SK-N-MC (cell line): Measurements from ENCODE around the gene DNAH1.

Experiments used
- DNase-seq: peaks from one replicate; pipeline ENCODE4 v3.0.0-alpha.2; 2011; ENCODE audit warnings: low read depth, low spot score
- H3K27ac ChIP-seq: fragments of 200-600 bp; sonication (generic); 2 replicates; pipeline ENCODE4 v1.5.1; 2016; ENCODE audit warnings: mixed run types
- H3K36me3 ChIP-seq: fragments of 200-600 bp; sonication (generic); 2 replicates; pipeline ENCODE4 v1.6.1; 2017; ENCODE audit warnings: antibody characterized with exemption, low read length, mixed read lengths; ENCODE audit not compliant: insufficient read depth
- H3K4me3 ChIP-seq: fragments of 200-600 bp; sonication (generic); 2 replicates; pipeline ENCODE4 v1.5.1; 2016
- H3K9ac ChIP-seq: fragments of 200-600 bp; sonication (generic); 2 replicates; pipeline ENCODE4 v1.8.0; 2017; ENCODE audit warnings: mixed run types, mixed read lengths; ENCODE audit not compliant: insufficient read length
- H3K9me3 ChIP-seq: fragments of 200-600 bp; sonication (generic); 2 replicates; pipeline ENCODE4 v1.6.1; 2017; ENCODE audit warnings: low read depth, mild to moderate bottlenecking, antibody characterized with exemption, low read length, moderate library complexity, mixed read lengths
- EZH2 ChIP-seq: fragments of 200-600 bp; sonication (generic); IDR thresholded peaks from one replicate; pipeline ENCODE4 v1.6.1; 2017; ENCODE audit warnings: antibody characterized with exemption
- FOXP2 ChIP-seq: optimal IDR thresholded peaks from 2 replicates; pipeline ENCODE3; 2011; ENCODE audit warnings: mild to moderate bottlenecking, moderate library complexity; ENCODE audit not compliant: insufficient read depth; ENCODE audit errors: extremely low read length, control extremely low read depth
- POLR2AphosphoS5 ChIP-seq: IDR thresholded peaks from 2 replicates; pipeline ENCODE4 v1.6.1; 2012; ENCODE audit warnings: mild to moderate bottlenecking, low read depth, low read length, borderline replicate concordance

Gene DNAH1

GRCh38 chr3:52444860-52445793 lies 129.0 kb downstream of the DNAH1 start, which contains the start of gene SEMA3G:
Gene SEMA3G, minus strand, starts transcription at chr3:52445103. Its CDS starts 76 bp downstream, at chr3:52445027.
- DNase-seq: no peak
- H3K9ac ChIP-seq: no peak within 1 kb of the TSS
- no peaks in the 10 kb centered on the region for H3K9me3 ChIP-seq
- no peaks in the 10 kb centered on the region for H3K36me3 ChIP-seq
- no peak within 1 kb of the TSS for H3K27ac ChIP-seq
- no peak within 1 kb of the TSS for H3K4me3 ChIP-seq
- peak; percentile 43; the same call in 1 of the 2 replicates for TF ChIP-seq POLR2AphosphoS5
- no peak for TF ChIP-seq EZH2

GRCh38 chr3:52446042-52446441 lies 129.9 kb downstream of the DNAH1 start:
- Histone ChIP-seq H3K4me3 (no peak overlapping the region), H3K36me3 (no peaks in the 10 kb centered on the region), H3K9me3 (no peaks in the 10 kb centered on the region), H3K9ac (no peak overlapping the region), H3K27ac (no peak overlapping the region)
- no peak for TF ChIP-seq POLR2AphosphoS5
- TF ChIP-seq EZH2: no peak
- TF ChIP-seq FOXP2: no peak
- DNase-seq: no peak

GRCh38 chr3:52446631-52447511 lies 130.8 kb downstream of the DNAH1 start:
- TF ChIP-seq POLR2AphosphoS5 (no peak), FOXP2 (no peak), EZH2 (no peak)
- H3K9ac ChIP-seq: no peak overlapping the region
- H3K4me3 ChIP-seq: no peak overlapping the region
- DNase-seq: no peak
- no peak overlapping the region for H3K27ac ChIP-seq
- H3K36me3 ChIP-seq: no peaks in the 10 kb centered on the region
- H3K9me3 ChIP-seq: no peaks in the 10 kb centered on the region

GRCh38 chr3:52447512-52448355 lies 131.6 kb downstream of the DNAH1 start:
- no peaks in the 10 kb centered on the region for H3K36me3 ChIP-seq
- H3K4me3 ChIP-seq: no peak overlapping the region
- no peak overlapping the region for H3K9ac ChIP-seq
- no peaks in the 10 kb centered on the region for H3K9me3 ChIP-seq
- no peak for DNase-seq
- no peak for TF ChIP-seq EZH2
- TF ChIP-seq FOXP2: no peak
- TF ChIP-seq POLR2AphosphoS5: no peak
- H3K27ac ChIP-seq: no peak overlapping the region
